Measurements from ENCODE around the gene PAX5. TPM values are rescaled to one million over a fixed set of nuclear protein-coding genes. Genes with fewer than 3 reads are reported as not detected.

Gene PAX5
- total and polyA plus RNA-seq, 2 experiments from 2014 or later, result not detected

DNA sequence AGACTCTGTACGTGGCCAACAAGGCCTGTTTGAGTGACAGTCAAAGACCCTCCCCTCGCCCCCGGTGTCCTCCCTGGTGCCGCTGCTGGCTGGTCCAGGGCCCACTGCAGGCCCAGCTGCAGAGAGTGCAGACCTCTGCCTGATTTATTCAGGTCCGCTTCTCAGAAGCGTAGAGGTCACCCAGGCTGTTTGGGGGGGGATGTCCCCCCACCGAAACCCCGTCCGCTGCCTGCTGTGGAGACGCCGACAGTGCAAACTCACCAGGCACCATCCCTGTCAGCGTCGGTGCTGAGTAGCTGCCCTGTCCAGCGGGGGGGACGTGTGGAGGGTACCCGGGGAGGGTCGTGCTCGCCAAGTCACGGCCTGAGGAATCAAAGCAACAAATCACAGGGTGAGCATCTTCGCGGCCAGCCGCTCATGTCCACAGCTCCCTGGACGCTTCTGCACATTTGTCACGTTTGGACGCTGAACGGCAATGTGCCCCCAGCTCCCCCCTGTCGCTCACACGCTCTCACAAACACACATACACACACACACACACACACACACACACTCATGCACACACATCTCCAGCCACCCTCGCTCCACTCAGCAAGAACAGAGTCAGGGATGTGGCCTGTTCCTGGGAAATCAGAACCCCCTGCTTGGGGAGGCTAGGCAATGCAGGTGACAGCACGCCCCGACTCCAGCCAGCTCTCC is 152.2 kb downstream of the PAX5 start:
- no peaks in the 10 kb centered on the region for H3K79me2 ChIP-seq (ENCODE audit: insufficient read depth)
- H3K4me2 ChIP-seq (ENCODE audit: unreplicated experiment), result no peak overlapping the region
- peaks cover 28% of the 10 kb centered on the region for H3K27me3 ChIP-seq (replicated peaks; ENCODE audit: insufficient read depth)
- H3K9ac ChIP-seq, result no peak overlapping the region
- H3K4me3 ChIP-seq, result no peak overlapping the region
- H3K27ac ChIP-seq, result no peak overlapping the region
- 49 to 53% methylated on average over 21 to 31 of the region's 31 CpGs for WGBS, 2 experiments (ENCODE audit: low coverage in 1 of 2, low lambda C conversion rate in 2 of 2, missing lambda C conversion rate in 2 of 2)
- no peaks in the 10 kb centered on the region for H4K20me1 ChIP-seq (ENCODE audit: insufficient read depth)
- in situ Hi-C loops (cut with MboI), result no loop called here
- no peaks in the 10 kb centered on the region for H3F3A ChIP-seq (ENCODE audit: insufficient read depth)
- no peaks in the 10 kb centered on the region for H3K36me3 ChIP-seq (ENCODE audit: low read depth)
- no peaks in the 10 kb centered on the region for H3K9me2 ChIP-seq (ENCODE audit: insufficient read depth)
- TF ChIP-seq EZH2phosphoT487 (IDR thresholded peaks at IDR 0.05; ENCODE audit: insufficient read depth, low read depth), result no peak
- TF ChIP-seq EZH2 (IDR thresholded peaks at IDR 0.05; ENCODE audit: insufficient read depth, poor library complexity, severe bottlenecking), result no peak
- H3K9me3 ChIP-seq (ENCODE audit: low read depth), result no peaks in the 10 kb centered on the region
- no peaks in the 10 kb centered on the region for H3K4me1 ChIP-seq (ENCODE audit: insufficient read depth)
- no peak for DNase-seq
- H2AFZ ChIP-seq, result no peak overlapping the region

- Histone ChIP-seq H3K4me1 (ENCODE audit: insufficient read depth) (no peaks in the 10 kb centered on the region), H3K9ac (no peak overlapping the region), H3F3A (ENCODE audit: insufficient read depth) (no peaks in the 10 kb centered on the region), H3K4me3 (no peak overlapping the region), H3K9me3 (ENCODE audit: low read depth) (no peaks in the 10 kb centered on the region), H3K27ac (no peak overlapping the region), H3K27me3 (replicated peaks; ENCODE audit: insufficient read depth) (peaks cover 29% of the 10 kb centered on the region), H2AFZ (no peak overlapping the region), H3K79me2 (ENCODE audit: insufficient read depth) (no peaks in the 10 kb centered on the region), H3K4me2 (ENCODE audit: unreplicated experiment) (no peak overlapping the region), H3K36me3 (ENCODE audit: low read depth) (no peaks in the 10 kb centered on the region), H4K20me1 (ENCODE audit: insufficient read depth) (no peaks in the 10 kb centered on the region), H3K9me2 (ENCODE audit: insufficient read depth) (no peaks in the 10 kb centered on the region)
- 68 to 69% methylated on average over 10 to 14 of the region's 14 CpGs for WGBS, 2 experiments (ENCODE audit: low coverage in 1 of 2, low lambda C conversion rate in 2 of 2, missing lambda C conversion rate in 2 of 2)
- in situ Hi-C loops (cut with MboI), result no loop called here
- no peak for DNase-seq
- no peak for TF ChIP-seq EZH2 (IDR thresholded peaks at IDR 0.05; ENCODE audit: insufficient read depth, poor library complexity, severe bottlenecking)
- TF ChIP-seq EZH2phosphoT487 (IDR thresholded peaks at IDR 0.05; ENCODE audit: insufficient read depth, low read depth), result no peak
Observed at GRCh38 chr9:36881316-36881715, 152.8 kb downstream of the PAX5 start.

DNA sequence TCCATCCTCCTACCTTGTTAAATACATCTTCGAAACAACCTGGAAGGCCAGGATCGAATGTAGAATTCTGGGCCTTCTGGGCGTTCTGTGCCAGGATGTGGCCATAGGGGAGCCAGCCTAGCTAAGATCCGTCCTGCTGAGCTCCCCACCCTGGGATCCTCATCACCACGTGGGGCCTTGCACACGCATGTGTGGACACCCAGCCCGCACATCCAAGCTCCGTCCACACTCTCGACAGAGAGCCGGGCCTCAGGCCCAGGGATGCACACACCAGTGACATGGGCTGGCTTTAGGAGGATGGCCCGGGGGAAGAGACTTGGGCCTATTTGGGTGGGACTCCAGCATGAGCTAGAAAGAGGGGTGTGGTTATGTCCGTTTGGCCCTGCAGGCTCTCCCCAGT is 154.0 kb downstream of the PAX5 start:
- H3K9me2 ChIP-seq (ENCODE audit: insufficient read depth), result no peaks in the 10 kb centered on the region
- no peaks in the 10 kb centered on the region for H3F3A ChIP-seq (ENCODE audit: insufficient read depth)
- TF ChIP-seq EZH2phosphoT487 (IDR thresholded peaks at IDR 0.05; ENCODE audit: insufficient read depth, low read depth), result no peak
- no peak for TF ChIP-seq EZH2 (IDR thresholded peaks at IDR 0.05; ENCODE audit: insufficient read depth, poor library complexity, severe bottlenecking)
- H3K79me2 ChIP-seq (ENCODE audit: insufficient read depth), result no peaks in the 10 kb centered on the region
- no peak overlapping the region for H3K27ac ChIP-seq
- H3K9me3 ChIP-seq (ENCODE audit: low read depth), result no peaks in the 10 kb centered on the region
- no peak overlapping the region for H3K9ac ChIP-seq
- H3K27me3 ChIP-seq (replicated peaks; ENCODE audit: insufficient read depth), result peaks cover 37% of the 10 kb centered on the region
- H3K4me3 ChIP-seq, result no peak overlapping the region
- no peak for DNase-seq
- in situ Hi-C loops (cut with MboI), result no loop called here
- no peak overlapping the region for H2AFZ ChIP-seq
- H3K4me2 ChIP-seq (ENCODE audit: unreplicated experiment), result no peak overlapping the region
- no peaks in the 10 kb centered on the region for H4K20me1 ChIP-seq (ENCODE audit: insufficient read depth)
- H3K4me1 ChIP-seq (ENCODE audit: insufficient read depth), result no peaks in the 10 kb centered on the region
- no peaks in the 10 kb centered on the region for H3K36me3 ChIP-seq (ENCODE audit: low read depth)
- WGBS, 2 experiments (ENCODE audit: low coverage in 1 of 2, low lambda C conversion rate in 2 of 2, missing lambda C conversion rate in 2 of 2), result 59 to 68% methylated on average over 12 of the region's 12 CpGs

DNA sequence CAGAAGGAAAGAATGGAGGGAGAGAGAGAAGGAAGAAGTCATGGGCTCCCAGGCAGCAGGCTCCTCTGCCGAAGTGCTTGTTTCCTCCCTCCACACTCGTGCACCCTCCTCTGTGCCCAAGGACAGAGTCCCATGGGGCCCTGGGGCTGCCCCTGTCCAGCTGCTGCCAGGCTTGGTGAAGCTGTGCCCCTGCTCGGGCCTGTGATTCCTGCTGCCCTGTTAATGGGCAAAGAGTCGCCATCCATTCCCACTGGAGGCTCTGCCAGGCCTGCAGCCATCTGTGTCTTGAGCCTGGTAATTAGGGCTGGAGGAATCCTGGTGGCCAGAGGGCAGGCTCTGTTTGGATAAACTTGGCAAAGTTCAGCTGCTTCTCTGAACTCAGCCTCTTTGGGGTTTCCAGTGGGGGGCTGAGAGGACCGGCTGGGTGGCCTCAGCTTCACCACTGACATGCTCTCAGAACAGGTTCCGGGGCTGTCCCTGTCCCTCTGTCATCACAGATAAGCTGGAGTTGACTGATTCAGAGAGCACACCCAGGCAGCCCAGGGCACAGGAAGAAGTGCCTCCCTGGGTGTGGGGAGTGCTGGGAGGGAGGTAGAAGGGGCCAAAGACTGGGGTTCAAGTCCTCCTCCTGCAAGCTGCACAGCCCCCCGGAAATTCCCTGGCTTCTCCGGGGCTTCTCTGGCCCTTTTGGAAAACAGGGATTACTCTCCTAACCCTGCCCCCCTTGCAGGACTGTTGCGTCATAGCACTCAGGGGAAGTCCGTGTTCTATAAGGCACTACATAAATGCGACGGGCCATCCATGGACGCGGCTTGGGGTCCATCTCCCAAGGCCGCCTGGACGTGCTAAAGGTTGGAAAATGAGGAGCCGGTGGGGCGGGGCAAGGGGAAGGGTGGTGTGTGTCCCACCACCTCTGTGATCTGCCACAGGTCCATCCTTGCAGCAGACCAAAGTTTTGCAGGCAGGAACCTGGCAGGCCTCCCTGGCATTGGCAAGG is 154.8 kb downstream of the PAX5 start:
- Histone ChIP-seq H3K27me3 (replicated peaks; ENCODE audit: insufficient read depth) (peaks cover 31% of the 10 kb centered on the region), H3K4me2 (ENCODE audit: unreplicated experiment) (no peak overlapping the region), H3K36me3 (ENCODE audit: low read depth) (no peaks in the 10 kb centered on the region), H3K9me2 (ENCODE audit: insufficient read depth) (no peaks in the 10 kb centered on the region), H3K9me3 (ENCODE audit: low read depth) (no peaks in the 10 kb centered on the region), H2AFZ (no peak overlapping the region), H3K79me2 (ENCODE audit: insufficient read depth) (no peaks in the 10 kb centered on the region), H3K9ac (no peak overlapping the region), H3F3A (ENCODE audit: insufficient read depth) (no peaks in the 10 kb centered on the region), H3K4me1 (ENCODE audit: insufficient read depth) (no peaks in the 10 kb centered on the region), H4K20me1 (ENCODE audit: insufficient read depth) (no peaks in the 10 kb centered on the region), H3K27ac (no peak overlapping the region), H3K4me3 (no peak overlapping the region)
- no peak for TF ChIP-seq EZH2phosphoT487 (IDR thresholded peaks at IDR 0.05; ENCODE audit: insufficient read depth, low read depth)
- no peak for TF ChIP-seq EZH2 (IDR thresholded peaks at IDR 0.05; ENCODE audit: insufficient read depth, poor library complexity, severe bottlenecking)
- 65% methylated on average over 18 of the region's 18 CpGs for WGBS, 2 experiments (ENCODE audit: low coverage in 1 of 2, low lambda C conversion rate in 2 of 2, missing lambda C conversion rate in 2 of 2)
- in situ Hi-C loops (cut with MboI), result loop anchor here (10.0 kb wide), 1 partner anchor 456 kb away; no protein-coding TSS in a partner anchor
- no peak for DNase-seq
